ENCODE data around the gene MPV17L.
"Not testable (repeated sequence)": the region's sequence is repeated elsewhere in the genome, so short reads cannot be mapped to it uniquely, and the experiment has no call there.

Gene MPV17L

DNA sequence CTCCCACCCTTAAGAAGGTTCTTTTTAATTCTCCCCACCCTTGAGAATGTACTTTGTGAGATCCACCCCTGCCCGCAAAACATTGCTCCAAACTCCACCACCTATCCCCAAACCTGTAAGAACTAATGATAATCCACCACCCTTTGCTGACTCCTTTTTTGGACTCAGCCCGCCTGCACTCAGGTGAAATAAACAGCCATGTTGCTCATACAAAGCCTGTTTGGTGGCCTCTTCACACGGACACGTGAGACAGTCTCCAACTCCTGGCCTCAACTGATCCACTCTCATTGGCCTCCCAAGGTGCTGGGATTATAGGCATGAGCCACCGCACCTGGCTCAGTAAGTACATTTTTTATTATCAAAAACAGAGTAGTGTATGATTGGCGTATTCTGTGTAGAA lies 13.9 kb downstream of the MPV17L start:
- not testable (repeated sequence) for DNase-seq (ENCODE audit: low read depth in 2 of 2)

- no peak for DNase-seq (ENCODE audit: low read depth in 2 of 2)
Observed at GRCh38 chr16:15415511-15415985, 20.0 kb downstream of the MPV17L start.

DNA sequence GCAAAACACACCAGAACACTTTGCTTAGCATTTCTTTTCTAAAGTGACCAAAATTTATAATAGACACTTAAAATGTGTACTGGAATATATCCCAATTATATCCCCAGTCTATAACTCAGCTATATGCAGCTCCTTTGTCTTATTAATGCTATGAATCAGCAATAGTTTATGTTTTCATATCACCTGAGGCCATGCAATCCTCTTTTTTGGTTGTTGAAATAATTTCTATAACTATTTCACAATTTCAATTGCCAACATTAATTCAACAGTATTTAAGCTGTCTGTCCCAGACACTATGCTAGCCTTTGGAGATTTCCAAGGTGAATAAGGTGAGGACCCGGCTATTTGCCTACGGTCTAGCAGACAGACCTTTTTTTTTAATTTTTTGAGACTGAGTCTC lies 21.6 kb downstream of the MPV17L start:
- DNase-seq (ENCODE audit: low read depth in 2 of 2) = no peak

DNA sequence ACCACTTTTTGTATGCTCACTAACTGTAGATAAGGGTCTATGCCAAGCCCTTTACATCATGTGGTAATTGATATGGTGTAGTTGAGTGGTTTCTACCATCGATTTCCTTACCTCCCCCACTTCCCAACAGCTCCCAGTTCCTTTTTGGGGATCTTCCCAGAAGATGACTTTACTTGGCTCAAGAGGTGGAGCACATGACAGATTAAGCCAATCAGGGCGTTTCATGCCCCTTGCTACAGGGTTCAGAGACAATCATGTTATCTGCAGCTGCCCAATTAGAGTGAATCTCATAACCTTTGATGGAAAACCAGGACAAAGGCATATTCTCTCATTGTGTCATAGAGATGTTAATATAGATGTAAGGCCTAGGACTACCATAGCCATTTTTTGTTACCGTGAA lies 22.7 kb downstream of the MPV17L start:
- no peak for DNase-seq (ENCODE audit: low read depth in 2 of 2)

GRCh38 chr16:15421696-15422095 lies 26.1 kb downstream of the MPV17L start:
- not testable (repeated sequence) for DNase-seq (ENCODE audit: low read depth in 2 of 2)

DNA sequence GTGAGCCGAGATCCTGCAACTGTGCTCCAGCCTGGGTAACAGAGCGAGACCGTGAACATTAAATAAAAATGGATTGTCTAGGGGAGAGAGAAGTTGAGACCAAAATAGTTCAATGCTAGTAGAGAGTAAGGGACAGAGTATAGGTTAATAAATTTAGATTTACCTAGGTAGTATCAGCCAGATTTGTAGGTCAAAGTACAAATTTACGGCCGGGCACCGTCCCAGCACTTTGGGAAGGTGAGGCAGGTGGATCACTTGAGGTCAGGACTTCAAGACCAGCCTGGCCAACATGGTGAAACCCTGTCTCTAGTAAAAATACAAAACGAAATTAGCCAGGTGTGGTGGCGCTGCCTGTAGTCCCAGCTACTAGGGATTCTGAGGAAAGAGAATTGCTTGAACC lies 26.7 kb downstream of the MPV17L start:
- no peak for DNase-seq (ENCODE audit: low read depth in 2 of 2)

GRCh38 chr16:15425861-15426260 lies 30.3 kb downstream of the MPV17L start:
- DNase-seq (ENCODE audit: low read depth in 2 of 2) = no peak

DNA sequence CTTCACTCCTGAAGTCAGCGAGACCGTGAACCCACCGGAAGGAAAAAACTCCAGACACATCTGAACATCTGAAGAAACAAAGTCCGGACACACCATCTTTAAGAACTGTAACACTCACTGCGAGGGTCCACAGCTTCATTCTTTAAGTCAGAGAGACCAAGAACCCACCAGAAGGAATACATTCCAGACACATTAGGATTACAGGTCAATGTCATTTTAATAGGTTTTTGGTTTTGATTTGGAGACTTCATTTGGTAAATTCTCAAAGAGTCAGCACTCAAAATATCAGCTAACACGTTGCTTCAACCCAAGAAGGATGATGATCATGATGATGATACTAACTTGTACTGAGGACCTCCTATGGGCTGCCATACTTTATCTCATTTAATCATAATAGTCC lies 31.2 kb downstream of the MPV17L start:
- no peak for DNase-seq (ENCODE audit: low read depth in 2 of 2)

- DNase-seq (ENCODE audit: low read depth in 2 of 2) = peak; percentile 23 to 39
Observed at GRCh38 chr16:15427648-15428239, 32.2 kb downstream of the MPV17L start.

GRCh38 chr16:15430884-15431283 lies 35.3 kb downstream of the MPV17L start:
- DNase-seq (ENCODE audit: low read depth in 2 of 2) = not testable (repeated sequence)

GRCh38 chr16:15434079-15434424 lies 38.5 kb downstream of the MPV17L start:
- no peak for DNase-seq (ENCODE audit: low read depth in 2 of 2)

DNA sequence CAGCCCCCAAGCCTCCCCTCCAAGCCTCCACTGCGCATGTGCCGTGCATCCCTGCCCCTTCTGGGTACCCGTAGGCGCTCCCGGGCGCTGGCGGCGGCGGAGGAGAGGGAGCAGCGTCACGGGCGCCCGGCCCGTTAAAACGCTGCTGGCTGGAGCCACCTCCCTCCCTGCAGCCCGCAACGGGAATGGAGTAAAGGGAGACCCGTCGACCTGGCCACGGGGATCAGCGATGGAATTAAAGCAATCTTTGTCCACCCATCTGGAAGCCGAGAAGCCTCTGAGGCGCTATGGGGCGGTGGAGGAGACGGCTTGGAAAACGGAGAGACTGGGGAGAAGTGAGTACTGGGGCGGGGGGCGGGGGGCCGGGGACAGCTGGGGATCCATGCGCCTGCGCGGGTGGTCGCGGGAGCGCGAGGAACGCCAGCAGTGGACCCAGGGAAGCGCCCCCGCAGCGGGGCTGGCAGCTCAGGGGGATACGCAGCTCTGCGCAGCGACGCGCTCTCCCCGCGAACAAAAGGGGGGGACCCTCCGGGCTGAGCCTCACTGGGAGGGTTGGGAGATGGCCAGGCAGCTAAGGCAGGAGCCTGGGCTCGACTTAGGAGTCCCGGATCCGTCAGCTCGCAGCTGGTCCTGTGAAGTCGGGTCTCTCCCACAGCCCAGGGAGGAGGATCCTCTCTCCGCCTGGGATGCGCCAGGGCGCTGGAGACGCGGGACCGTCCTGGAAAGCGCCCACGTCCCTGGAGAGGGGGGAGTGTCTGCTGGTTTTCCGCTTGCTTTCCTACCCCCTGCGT lies 39.1 kb downstream of the MPV17L start, which contains the start of gene BMERB1:
TSS of gene BMERB1 (plus strand) at position 164 of the 791 bp plus-strand sequence. CDS start at position 230, 66 bp downstream.
- peak; percentile 47 to 68 for DNase-seq (ENCODE audit: low read depth in 2 of 2)

- no peak for DNase-seq (ENCODE audit: low read depth in 2 of 2)
Observed at GRCh38 chr16:15435216-15435864, 39.8 kb downstream of the MPV17L start.

GRCh38 chr16:15439102-15439501 lies 43.5 kb downstream of the MPV17L start:
- no peak for DNase-seq (ENCODE audit: low read depth in 2 of 2)

GRCh38 chr16:15439521-15439920 lies 44.0 kb downstream of the MPV17L start:
- no peak for DNase-seq (ENCODE audit: low read depth in 2 of 2)

DNA sequence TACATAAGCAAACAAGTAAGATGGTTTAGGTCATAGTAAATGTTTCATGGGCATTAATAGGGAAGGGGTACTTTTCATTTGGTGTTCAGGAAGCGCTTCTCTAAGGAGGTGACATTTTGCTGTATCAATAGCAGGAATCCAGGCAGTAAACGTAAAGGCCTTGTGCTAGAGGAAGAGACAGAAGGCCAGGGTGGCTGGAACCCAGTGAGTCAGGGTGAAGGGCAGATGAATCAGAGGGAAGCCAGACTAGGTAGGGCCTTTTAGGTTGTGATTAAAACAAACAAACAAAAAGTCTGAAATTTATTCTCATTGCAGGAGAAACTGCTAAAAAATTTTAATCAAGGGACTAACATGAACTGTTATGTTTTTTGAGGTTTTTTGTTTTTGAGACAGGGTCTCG lies 45.3 kb downstream of the MPV17L start:
- no peak for DNase-seq (ENCODE audit: low read depth in 2 of 2)

- DNase-seq (ENCODE audit: low read depth in 2 of 2) = not testable (repeated sequence)
Observed at GRCh38 chr16:15442140-15442539, 46.6 kb downstream of the MPV17L start.

DNA sequence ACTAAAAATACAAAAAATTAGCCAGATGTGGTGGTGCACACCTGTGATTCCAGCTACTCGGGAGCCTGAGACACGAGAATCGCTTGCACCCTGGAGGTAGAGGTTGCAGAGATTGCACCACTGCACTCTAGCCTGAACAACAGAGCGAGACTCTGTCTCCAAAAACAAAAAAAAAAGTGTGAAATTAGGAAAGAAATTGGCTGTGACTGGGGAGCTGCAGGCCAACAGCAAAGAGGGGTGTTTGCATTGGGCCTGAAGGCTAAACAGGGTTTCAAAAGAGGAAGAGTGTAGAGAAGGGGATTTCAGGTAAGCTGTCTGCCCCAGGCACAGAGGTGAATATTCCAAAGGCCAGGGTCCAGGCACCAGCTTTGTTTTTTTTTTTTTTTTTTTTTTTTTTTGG lies 48.2 kb downstream of the MPV17L start:
- no peak for DNase-seq (ENCODE audit: low read depth in 2 of 2)

GRCh38 chr16:15444264-15444663 lies 48.7 kb downstream of the MPV17L start:
- no peak for DNase-seq (ENCODE audit: low read depth in 2 of 2)

DNA sequence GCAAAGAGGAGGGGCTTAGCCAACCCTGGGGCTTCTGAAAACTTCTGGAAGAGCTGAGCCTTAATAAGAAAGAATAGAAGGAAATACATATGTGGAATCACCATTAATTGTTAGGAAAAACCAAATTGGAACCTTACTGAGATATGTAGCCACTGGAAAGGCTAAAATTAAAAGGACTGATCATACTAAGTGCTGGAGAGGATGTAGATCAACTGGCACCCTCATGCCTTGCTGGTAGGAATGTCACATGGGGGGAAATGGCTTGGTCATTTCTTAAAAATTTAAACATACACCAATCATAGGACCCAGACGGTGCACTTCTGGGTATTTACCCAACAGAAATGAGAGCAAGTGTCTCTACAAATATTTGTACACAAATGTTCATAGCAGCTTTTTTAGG lies 49.9 kb downstream of the MPV17L start:
- DNase-seq (ENCODE audit: low read depth in 2 of 2) = no peak

DNA sequence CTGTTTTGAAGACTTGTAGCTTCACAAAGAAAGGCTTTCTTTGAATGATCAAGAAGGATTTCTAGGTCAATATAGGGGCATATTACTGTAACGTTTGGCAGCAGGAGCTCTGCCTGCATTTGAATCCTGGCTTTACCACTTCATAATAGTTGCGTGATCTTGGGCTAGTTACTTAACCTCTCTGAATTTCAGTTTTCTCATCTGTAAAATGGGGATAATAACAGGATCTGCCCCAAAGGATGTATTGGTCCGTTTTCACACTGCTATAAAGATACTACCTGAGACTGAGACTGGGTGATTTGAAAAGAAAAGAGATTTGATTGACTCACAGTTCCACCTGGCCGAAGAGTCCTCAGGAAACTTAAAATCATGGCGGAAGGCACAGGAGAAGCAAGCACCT lies 51.3 kb downstream of the MPV17L start:
- DNase-seq (ENCODE audit: low read depth in 2 of 2) = no peak

- DNase-seq (ENCODE audit: low read depth in 2 of 2) = no peak
Observed at GRCh38 chr16:15450624-15451023, 55.1 kb downstream of the MPV17L start.
